Cardiac muscle cell (in vitro differentiated cells and primary cell): Measurements from ENCODE around the gene ATCAY. TPM values are rescaled to one million over a fixed set of nuclear protein-coding genes. Genes with fewer than 3 reads are reported as not detected.

Source experiments
- DNase-seq, 2 donors: peaks; one replicate each; pipeline versions ENCODE4 v3.0.0 to v3.0.0-alpha.2; 2010 to 2017; ENCODE audit warnings: low read depth in 1 of 2, low spot score in 1 of 2
- H3K27ac ChIP-seq: fragments of 200-600 bp; sonication (generic); 2 replicates; pipeline ENCODE4 v1.5.1; 2016
- H3K27me3 ChIP-seq: fragments of 200-600 bp; sonication (generic); 2 replicates; pipeline ENCODE4 v1.6.0; 2016; ENCODE audit warnings: control low read depth
- H3K36me3 ChIP-seq: fragments of 200-600 bp; sonication (generic); 2 replicates; pipeline ENCODE4 v1.5.1; 2016; ENCODE audit warnings: control low read depth
- H3K4me1 ChIP-seq: fragments of 200-600 bp; sonication (generic); 2 replicates; pipeline ENCODE4 v1.8.1; 2017; ENCODE audit warnings: low read depth, mild to moderate bottlenecking, mixed run types
- H3K4me3 ChIP-seq: fragments of 200-600 bp; sonication (generic); 2 replicates; pipeline ENCODE4 v1.5.1; 2016; ENCODE audit warnings: mild to moderate bottlenecking
- H3K9me3 ChIP-seq: fragments of 200-600 bp; sonication (generic); 2 replicates; pipeline ENCODE4 v1.5.1; 2017; ENCODE audit warnings: low read depth, mild to moderate bottlenecking, control low read depth
- CTCF ChIP-seq: IDR thresholded peaks from 2 replicates; pipeline ENCODE4 v1.5.1; 2012; ENCODE audit warnings: low read depth, mild to moderate bottlenecking, low read length
- polyA plus RNA-seq: library from polyadenylated mRNA; unstranded; fragments of >200 nt; fragmentation: Nextera tagmentation; extraction: Ambion mirVana; gene quantifications from 2 replicates; pipeline ENCODE4 v1.2.1, GENCODE V29; 2016
- total RNA-seq: library from RNA; depleted of rRNA; stranded (reverse); fragments of >200 nt; gene quantifications from 2 replicates; pipeline ENCODE4 v1.2.3, GENCODE V29; 2016

ATCAY gene
- total and polyA plus RNA-seq, 2 experiments from 2014 or later = 0.15 to 0.29 TPM

- DNase-seq = no peak
- TF ChIP-seq CTCF = no peak
- H3K36me3 ChIP-seq = peaks cover 35% of the 10 kb centered on the region
- H3K4me3 ChIP-seq = peak overlapping the region; percentile 89
- H3K27ac ChIP-seq = peak overlapping the region; percentile 99
- H3K27me3 ChIP-seq = no peaks in the 10 kb centered on the region
- H3K9me3 ChIP-seq = no peaks in the 10 kb centered on the region
- H3K4me1 ChIP-seq = peaks cover 23% of the 10 kb centered on the region
These were observed 89.9 kb downstream of the ATCAY start for GRCh38 chr19:3970313-3970807.

DNA sequence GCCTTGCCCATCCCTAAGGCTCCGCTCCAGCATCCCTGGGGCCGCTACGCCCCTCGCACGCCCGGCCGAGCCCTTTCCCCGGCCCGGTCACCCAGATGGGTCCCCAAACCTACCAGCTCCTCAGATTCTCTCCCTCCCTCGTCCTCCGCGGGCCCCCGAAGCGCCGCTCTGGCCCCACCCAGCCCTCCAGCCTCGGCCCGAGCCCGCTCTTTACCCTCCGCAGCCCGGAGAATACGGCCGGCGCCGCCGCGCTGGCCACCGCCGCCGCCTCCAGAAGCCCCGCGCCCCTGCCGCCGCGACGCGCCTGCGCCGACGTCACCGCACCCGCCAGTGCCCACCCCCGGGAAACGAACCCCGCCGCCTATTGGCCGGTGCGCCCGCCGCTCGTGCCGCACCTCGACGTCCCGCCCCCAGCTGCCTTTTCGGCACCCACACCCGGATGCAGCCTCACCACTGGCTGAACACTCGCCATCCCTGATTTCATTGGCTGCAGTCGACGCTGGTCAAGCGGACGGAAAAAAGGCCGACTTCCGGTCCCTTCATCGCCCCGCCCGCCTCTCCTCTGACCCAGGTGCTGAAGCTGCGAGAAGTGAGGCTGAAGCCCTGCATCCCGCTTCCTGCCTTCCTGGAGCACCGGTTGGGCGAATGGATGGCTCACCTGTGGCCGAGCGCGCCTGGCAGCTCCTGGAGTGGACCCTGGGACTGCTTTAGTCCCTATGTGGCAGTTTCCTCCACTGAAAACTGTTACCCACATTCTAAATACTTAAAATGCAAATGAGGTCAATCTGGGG is 90.5 kb downstream of the ATCAY start, which contains the start of gene DAPK3:
TSS of gene DAPK3 (minus strand) at position 292 of the 791 bp plus-strand sequence. CDS start 1,364 bp downstream, outside the sequence.
- no peaks in the 10 kb centered on the region for H3K27me3 ChIP-seq
- peak within 1 kb of the TSS; percentile 99 for H3K27ac ChIP-seq
- peak; percentile 98 to 99 for DNase-seq
- H3K36me3 ChIP-seq = peaks cover 36% of the 10 kb centered on the region
- peaks cover 23% of the 10 kb centered on the region for H3K4me1 ChIP-seq
- H3K9me3 ChIP-seq = no peaks in the 10 kb centered on the region
- no peak for TF ChIP-seq CTCF
- H3K4me3 ChIP-seq = peak within 1 kb of the TSS; percentile 89

DNA sequence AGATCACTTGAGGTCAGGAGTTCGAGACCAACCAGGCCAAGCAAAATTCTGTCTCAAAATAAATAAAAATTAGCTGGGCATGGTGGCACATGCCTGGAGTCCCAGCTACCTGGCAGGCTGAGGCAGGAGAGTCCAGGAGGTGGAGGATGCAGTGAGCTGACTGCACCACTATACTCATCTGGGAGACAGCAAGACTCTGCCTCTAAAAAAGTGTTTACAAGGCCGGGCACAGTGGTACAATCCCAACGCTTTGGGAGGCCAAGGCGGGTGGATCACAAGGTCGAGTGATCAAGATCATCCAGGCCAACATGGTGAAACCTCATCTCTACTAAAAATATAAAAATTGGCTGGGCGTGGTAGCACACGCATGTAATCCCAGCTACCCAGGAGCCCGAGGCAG is 94.7 kb downstream of the ATCAY start:
- Histone ChIP-seq H3K27me3 (no peaks in the 10 kb centered on the region), H3K4me3 (no peak overlapping the region), H3K36me3 (peaks cover 47% of the 10 kb centered on the region), H3K9me3 (no peaks in the 10 kb centered on the region), H3K27ac (no peak overlapping the region), H3K4me1 (no peaks in the 10 kb centered on the region)
- DNase-seq = no peak
- TF ChIP-seq CTCF = no peak

DNA sequence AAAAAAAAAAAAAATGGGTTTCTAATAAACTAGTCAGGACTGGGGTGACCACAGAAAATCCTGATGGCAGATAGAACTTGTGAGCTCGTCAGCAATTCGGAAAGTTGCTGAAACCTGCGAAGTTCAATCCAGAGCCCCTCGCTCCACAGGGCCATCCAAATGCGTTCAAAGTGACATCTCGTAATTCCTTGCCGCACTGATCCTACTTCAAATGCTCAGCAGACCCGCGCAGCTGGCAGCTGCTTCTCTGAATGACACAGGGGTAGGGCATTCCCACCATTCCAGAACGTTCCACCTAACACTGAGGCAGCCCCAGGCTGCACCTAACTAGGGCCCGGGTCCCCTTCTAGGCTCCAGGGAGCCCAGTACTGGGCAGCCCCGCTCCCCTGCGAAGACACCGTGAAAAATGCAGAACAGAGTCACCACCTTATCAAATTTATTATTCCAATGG is 95.2 kb downstream of the ATCAY start:
- Histone ChIP-seq H3K9me3 (no peaks in the 10 kb centered on the region), H3K4me3 (no peak overlapping the region), H3K4me1 (no peaks in the 10 kb centered on the region), H3K36me3 (peaks cover 52% of the 10 kb centered on the region), H3K27me3 (no peaks in the 10 kb centered on the region), H3K27ac (peak overlapping the region; percentile 60)
- DNase-seq = no peak
- TF ChIP-seq CTCF = no peak

GRCh38 chr19:3976495-3977241 is 96.2 kb downstream of the ATCAY start:
- Histone ChIP-seq H3K36me3 (peaks cover 62% of the 10 kb centered on the region), H3K4me3 (no peak overlapping the region), H3K27ac (no peak overlapping the region), H3K9me3 (no peaks in the 10 kb centered on the region), H3K27me3 (no peaks in the 10 kb centered on the region), H3K4me1 (no peaks in the 10 kb centered on the region)
- TF ChIP-seq CTCF = no peak
- peak in 1 of 2 donors; percentile 81 for DNase-seq

Other genes with a start within 250 kb of the ATCAY start
- 24.1 and 28.4 TPM in 2 replicates for gene PIP5K1C, start 180.2 kb upstream of the ATCAY start, total RNA-seq
- 21.0 and 21.8 TPM in 2 replicates for gene PIP5K1C, start 180.2 kb upstream of the ATCAY start, polyA plus RNA-seq
- gene TJP3, start 172.3 kb upstream of the ATCAY start, total RNA-seq = 2.8 and 5.2 TPM in 2 replicates
- 3.0 and 5.0 TPM in 2 replicates for gene TJP3, start 172.3 kb upstream of the ATCAY start, polyA plus RNA-seq
- 39.9 and 49.4 TPM in 2 replicates for gene APBA3, start 119.0 kb upstream of the ATCAY start, total RNA-seq
- gene APBA3, start 119.0 kb upstream of the ATCAY start, polyA plus RNA-seq = 29.4 and 34.3 TPM in 2 replicates
- gene MRPL54, start 118.0 kb upstream of the ATCAY start, total RNA-seq = 37.9 and 57.8 TPM in 2 replicates
- gene MRPL54, start 118.0 kb upstream of the ATCAY start, polyA plus RNA-seq = 81.5 and 91.2 TPM in 2 replicates
- not detected in 2 replicates for gene RAX2, start 108.5 kb upstream of the ATCAY start, total RNA-seq
- gene RAX2, start 108.5 kb upstream of the ATCAY start, polyA plus RNA-seq = not detected in 2 replicates
- 4.9 and 6.9 TPM in 2 replicates for gene MATK, start 94.3 kb upstream of the ATCAY start, total RNA-seq
- 4.8 and 7.4 TPM in 2 replicates for gene MATK, start 94.3 kb upstream of the ATCAY start, polyA plus RNA-seq
- 18.8 and 24.2 TPM in 2 replicates for gene ZFR2, start 11.6 kb upstream of the ATCAY start, total RNA-seq
- 43.0 and 44.7 TPM in 2 replicates for gene ZFR2, start 11.6 kb upstream of the ATCAY start, polyA plus RNA-seq
- 32.9 and 46.5 TPM in 2 replicates for gene NMRK2, start 52.4 kb downstream of the ATCAY start, total RNA-seq
- gene NMRK2, start 52.4 kb downstream of the ATCAY start, polyA plus RNA-seq = 34.3 and 39.4 TPM in 2 replicates
- 133 and 157 TPM in 2 replicates for gene DAPK3, start 90.4 kb downstream of the ATCAY start, total RNA-seq
- 72.1 and 90.2 TPM in 2 replicates for gene DAPK3, start 90.4 kb downstream of the ATCAY start, polyA plus RNA-seq
- 2,213 and 2,849 TPM in 2 replicates for gene EEF2, start 104.8 kb downstream of the ATCAY start, total RNA-seq
- 316 and 530 TPM in 2 replicates for gene EEF2, start 104.8 kb downstream of the ATCAY start, polyA plus RNA-seq
- 32.6 and 35.4 TPM in 2 replicates for gene PIAS4, start 127.1 kb downstream of the ATCAY start, total RNA-seq
- gene PIAS4, start 127.1 kb downstream of the ATCAY start, polyA plus RNA-seq = 9.6 and 11.3 TPM in 2 replicates
- 14.6 and 20.5 TPM in 2 replicates for gene ZBTB7A, start 186.2 kb downstream of the ATCAY start, total RNA-seq
- 17.2 and 18.6 TPM in 2 replicates for gene ZBTB7A, start 186.2 kb downstream of the ATCAY start, polyA plus RNA-seq
- gene MAP2K2, start 243.4 kb downstream of the ATCAY start, total RNA-seq = 220 and 240 TPM in 2 replicates
- 217 and 219 TPM in 2 replicates for gene MAP2K2, start 243.4 kb downstream of the ATCAY start, polyA plus RNA-seq